HG03432 (cell line): ENCODE data around the gene SHROOM2.
A peak's percentile ranks its signal among the peaks of the same experiment; 100 is the strongest.

Experiments
- ATAC-seq: cut with Tn5 transposase; IDR thresholded peaks from one replicate; pipeline ENCODE4 v1.9.1; 2021; ENCODE audit warnings: mild to moderate bottlenecking, moderate library complexity; ENCODE audit not compliant: unreplicated experiment

Gene SHROOM2

GRCh38 chrX:9992061-9992460 is 205.8 kb downstream of the SHROOM2 start:
- ATAC-seq: no peak

DNA sequence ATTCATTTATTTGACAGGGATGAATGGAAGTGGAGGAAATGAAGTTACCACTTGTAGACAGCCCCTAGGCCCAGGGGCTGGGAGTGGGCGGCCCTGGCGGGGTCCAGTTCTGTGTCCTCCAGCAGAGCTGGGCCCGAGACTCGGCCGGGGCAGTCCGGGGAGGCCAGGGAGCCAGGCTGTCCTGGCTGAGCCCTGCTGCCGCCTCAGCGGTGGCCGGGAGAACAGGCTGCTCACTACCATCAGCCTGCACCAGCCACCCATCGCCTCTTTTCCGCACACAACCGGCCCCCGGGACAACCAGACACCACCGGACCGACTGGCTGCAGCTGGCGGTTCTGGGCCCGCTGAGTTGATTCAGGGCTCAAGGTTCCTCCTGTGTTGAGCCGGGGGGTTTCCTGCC is 206.5 kb downstream of the SHROOM2 start:
- ATAC-seq: no peak

DNA sequence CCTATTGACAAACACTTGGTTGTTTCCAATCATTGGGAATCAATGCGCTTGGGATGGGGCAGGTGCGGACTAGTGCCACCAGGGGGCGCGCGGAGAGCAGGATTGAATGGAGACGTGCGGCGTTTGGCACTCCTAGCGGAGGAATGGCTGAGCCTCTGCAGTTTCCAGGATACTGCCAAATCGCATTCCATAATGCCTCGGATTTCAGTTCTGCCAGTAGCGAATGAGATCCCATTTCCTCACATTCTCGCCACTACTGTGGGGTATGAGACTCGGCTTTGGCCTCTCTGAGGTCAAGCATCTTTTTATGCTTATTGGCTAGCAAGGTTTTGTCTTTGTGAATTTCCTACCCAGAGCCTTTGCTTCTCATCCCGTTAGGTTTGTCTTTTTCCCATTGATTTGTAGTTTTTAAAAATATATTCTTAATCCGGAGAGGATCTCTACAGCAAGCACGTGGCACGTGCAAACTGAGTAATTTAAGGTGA is 209.7 kb downstream of the SHROOM2 start:
- peak; percentile 60 for ATAC-seq

DNA sequence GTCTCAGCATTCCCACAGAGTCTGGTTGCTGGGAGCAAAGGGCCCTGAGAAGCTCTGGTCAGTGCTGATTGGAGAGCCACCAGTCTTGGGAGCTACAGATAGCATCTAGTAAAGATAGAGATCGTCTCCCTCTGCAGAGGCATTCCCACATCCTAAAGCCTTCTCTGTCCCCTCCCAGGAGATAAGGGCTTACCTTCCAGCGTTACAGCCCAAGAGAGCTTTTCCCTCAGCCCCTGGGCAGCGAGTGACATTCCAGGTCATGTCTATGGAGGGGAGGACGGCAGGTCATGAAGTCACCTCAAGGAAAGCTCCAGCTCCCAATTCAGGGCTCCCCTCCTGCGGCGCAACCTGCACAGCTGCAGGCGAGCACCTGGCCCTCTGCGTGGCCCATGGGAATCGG is 210.8 kb downstream of the SHROOM2 start:
- ATAC-seq: no peak

- ATAC-seq: peak; percentile 86
Observed at GRCh38 chrX:9997524-9997923, 211.3 kb downstream of the SHROOM2 start.
